Activated T-cell treated with anti-CD3 and anti-CD28 coated beads for 1 hour (primary cell): ENCODE data around the gene FNDC3B.
"Not testable (repeated sequence)": the region's sequence is repeated elsewhere in the genome, so short reads cannot be mapped to it uniquely, and the experiment has no call there.

Experiments
- DNase-seq: peaks from one replicate; pipeline ENCODE4 v3.0.0-alpha.2; 2020; ENCODE audit warnings: low read depth

Gene FNDC3B

DNA sequence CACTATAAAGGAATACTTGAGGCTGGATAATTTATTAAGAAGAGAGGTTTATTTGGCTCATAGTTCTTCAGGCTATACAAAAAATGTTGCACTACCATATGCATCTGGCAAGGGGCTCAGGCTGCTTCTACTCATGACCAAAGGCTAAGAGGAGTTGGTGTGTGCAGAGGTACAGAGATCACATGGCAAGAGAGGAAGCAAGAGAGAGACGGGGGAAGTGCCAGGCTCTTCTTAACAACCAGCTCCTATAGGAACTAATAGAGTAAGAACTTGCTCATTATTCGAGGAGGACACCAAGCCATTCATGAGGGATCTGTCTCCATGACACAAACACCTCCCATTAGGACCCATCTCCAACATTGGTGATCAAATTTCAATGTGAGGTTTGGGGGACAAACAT, 6.0 kb upstream of the FNDC3B start:
- no peak for DNase-seq

DNA sequence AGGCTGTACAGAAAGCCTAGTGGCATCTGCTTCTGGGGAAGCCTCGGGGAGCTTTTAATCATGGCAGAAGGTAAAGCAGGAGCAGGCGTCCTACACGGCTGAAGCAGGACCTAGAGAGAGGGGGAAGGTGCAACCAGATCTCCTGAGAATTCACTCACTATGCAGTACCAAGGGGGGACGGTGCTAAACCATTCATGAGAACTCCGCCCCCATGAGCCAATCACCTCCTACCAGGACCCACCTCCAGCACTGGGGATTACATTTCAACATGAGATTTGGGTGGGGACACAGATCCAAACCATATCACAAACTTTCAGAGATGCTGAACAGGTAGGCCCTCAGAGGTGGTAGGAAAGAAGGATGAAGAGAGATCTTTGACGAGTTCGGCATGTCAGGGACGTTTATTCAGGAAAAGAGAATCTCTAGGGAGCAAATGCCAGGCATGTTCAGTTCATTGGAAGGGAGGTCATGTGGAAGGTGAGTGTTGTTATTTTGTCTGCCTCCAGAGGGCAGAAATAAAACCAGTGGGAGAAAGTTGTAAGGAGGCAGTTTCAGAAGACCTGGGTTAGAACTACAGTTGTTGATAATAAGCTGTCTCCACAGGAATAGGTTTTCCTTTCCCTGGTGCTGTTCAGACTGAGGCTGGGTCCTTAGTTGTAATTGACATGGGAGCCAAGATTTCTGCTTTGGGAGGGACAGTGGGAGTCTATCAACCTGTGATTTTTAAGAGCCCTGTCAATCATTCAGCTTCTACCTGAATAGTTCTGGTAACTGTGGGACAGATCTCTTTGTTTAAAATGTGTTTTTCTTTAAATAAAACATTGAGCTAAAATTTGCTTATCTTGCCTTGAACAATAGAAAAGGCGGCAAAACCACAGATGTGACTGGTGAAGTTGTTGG, 4.3 kb upstream of the FNDC3B start:
- peak; percentile 5 for DNase-seq

DNA sequence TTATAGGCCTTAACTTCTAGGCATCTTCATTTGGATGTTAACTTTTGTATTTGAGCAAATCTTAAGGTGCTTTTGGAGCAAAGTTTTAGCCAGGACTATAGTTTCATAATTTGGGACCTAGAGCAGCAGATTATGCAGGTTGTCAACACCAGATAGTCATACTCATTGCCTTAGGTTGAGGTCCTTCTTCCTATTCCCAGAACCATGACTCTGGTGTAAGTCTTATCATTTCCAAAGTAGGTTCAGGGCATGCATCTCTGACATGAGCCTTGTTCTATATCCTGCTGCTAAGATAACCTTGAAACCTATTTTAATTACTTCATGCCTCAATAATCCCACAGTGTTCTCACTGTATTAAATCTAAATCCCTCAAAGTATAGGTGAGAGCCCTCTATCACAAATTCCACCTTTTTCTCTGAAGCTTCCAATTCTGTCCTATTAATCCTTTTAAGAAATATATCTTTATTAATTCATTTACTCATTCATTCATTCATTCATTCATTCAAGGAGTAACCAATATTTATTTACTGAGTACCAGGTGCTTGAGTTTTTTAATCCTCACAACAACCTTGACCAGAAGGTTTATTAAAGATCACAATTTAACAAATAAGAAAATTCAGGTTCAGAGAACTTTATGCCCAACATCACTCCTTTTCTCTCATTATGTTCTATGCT, 2.7 kb upstream of the FNDC3B start:
- DNase-seq = no peak

DNA sequence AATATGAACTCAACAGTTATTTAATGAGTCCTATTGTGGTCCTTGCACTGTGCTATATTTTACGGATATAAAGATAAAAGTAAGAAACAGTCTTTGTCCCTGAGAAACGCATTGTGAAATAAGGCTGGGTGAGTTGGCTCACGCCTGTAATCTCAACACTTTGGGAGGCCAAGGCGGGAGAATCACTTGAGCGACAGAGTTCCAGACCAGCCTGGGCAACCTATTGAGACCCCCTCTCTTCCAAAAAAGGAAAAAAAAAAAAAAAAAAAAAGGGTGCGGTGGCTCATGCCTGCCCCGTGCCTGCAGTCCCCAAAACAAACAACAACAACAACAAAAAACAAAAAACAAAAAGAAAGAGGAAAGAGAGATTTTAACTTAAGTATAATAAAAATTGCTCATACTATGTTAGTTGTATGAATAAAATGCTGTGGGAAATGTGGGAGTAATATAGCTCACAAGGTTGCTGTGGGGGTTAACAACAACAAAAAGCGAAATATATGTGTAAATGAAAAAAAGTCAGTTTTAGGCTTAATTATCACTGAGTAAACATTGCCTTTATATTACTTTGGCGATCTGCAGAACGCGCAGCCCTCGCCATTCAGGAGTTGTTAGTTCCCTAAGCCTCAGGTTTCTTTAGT, 461 bp upstream of the FNDC3B start:
- DNase-seq = no peak

DNA sequence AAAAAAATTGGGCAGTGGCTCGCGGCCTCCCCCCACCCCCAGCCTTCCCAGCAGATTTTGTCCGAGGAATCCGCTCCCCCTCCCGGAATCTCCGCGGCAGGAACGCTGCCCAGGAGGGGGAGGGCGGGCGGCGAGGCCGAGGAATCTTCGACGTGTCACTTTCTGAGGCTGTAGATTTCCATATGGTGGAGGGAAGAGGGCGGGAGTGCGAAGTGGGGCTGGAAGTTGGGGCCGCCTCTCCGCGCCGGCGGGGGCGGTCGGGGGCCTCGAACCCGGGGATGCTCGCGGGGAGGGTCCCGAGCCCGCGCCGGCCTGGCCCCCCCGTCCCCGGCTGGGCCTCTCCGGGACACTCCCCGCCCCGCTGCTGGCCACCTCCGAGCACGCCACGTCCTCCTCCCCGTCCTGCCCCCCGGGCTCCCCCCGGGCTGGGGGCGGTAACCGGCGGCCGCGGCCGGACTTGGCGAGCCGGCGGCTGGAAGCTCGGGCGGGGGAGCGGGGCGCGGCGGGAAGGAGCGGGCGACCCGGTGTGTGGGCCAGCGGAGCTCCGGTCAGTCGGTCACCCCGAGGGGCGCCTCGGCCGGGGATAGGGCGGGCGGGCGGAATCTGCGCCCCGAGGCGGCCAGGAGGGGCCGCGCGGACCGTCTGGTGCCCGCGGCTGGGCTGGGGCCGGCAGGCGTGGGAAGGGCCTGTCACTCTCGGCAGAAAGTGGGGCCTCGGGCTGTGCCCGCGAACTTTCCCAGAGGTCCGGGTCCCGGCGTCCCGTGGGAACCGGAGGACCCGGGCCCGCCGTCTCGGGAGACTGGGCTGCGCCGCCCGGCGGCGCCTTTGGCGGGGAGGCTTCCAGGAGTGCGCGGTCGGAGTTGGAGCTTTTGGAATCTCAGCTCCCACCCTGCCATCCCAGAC, 951 bp downstream of the FNDC3B start:
- peak; percentile 10 for DNase-seq

DNA sequence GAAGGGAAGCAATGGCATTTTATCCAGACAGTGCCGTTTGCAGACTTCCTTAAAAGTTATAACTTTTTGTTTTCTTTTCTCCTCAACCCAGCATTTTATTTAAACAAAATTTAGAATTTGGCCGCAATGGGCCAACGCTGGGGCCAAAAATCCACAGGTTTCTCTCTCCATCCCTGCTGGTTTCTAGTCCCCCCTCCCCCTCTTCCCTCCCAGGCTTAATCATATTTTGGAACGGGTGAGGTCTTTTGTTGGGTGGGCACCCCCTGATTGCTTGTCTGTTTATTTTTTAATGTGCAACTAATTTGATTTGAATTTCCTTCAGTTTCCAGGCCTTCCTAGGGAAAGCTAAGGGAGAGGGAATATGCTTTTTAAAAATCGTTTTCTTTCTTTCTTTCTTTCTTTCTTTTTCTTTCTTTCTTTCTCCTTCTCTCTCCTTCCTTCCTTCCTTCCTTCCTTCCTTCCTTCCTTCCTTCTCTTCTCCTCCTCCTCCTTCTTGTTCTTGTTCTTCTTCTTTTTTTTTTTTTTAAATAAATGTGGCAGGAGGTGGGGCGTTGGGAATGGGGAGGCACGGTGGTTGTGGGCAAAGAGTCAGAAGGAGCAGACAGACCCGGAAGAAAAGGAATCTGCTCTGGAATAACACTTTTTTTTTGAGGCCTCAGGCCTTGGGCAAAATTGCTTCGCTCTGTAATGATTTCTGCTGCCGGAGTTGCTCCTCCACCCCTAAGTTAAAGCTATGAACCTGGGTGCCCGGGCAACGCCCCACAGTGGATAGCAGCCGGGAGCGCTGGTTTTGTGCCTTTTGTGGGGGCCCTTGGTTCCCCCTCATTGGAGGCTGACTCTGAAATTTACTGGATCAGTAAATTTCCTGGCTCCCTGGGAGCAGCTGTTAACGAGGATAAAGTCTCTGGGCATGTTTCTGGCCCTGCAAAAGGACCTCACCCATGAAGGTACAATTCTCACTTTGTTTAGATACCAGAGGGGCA, 1.9 kb downstream of the FNDC3B start:
- no peak for DNase-seq

DNA sequence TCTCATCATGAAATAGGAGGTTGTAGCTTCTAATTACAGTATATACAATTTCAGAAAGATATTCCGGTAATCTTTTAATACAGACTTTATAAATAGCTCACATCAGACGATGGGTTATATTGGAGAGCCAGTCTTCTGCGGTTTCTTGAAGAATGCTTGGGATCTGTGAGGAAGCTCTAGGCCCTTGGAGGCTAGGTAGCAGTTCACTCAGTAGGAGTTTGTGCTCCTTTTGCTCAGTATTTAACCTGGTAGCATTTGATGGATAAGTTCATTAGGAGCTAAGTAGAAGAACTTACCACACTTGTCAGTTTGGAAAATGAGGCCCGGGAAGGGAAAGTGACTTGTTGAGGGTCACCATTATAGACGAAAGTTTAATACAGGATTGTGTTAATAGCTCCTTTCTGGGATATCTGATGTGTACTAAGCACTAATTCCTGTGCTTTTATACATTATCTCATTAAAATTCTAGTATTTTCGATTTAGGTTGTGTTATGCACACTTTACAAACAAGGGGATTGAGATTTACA, 2.8 kb downstream of the FNDC3B start:
- DNase-seq = no peak

DNA sequence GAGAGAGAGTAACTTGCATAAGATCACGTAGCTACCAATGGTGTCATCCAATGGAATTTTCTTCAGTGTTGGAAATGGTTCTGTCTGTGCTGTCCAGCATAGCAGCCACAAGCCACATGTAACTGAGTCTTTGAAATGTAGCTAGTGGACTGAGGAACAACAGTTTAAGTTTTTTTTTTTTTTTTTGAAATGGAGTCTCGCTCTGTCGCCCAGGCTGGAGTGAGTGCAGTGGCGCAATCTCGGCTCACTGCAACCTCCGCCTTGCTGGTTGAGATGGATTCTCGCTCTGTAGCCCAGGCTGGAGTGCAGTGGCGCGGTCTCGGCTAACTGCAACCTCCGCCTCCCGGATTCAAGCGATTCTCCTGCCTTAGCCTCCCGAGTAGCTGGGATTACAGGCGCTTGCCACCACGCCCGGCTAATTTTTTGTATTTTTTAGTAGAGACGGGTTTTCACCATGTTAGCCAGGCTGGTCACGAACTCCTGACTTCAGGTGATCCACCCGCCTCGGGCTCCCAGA, 3.3 kb downstream of the FNDC3B start:
- DNase-seq = not testable (repeated sequence)

DNA sequence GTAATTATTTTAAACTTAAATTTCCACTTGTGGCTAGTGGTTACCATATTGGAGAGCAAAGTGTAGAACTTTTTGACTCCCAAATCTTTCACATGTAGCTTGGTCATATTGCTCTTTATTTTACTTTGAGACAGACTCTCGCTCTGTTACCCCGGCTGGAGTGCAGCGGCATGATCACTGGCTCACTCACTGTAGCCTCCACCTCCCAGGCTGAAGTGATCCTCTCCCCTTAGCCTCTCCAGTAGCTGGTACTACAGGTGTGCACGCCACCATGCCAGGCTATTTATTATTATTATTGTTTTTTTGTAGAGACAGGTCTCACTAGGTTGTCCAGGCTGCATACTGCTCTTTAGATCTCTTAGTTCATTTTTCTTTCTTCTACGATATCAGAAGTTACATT, 3.9 kb downstream of the FNDC3B start:
- DNase-seq = no peak

DNA sequence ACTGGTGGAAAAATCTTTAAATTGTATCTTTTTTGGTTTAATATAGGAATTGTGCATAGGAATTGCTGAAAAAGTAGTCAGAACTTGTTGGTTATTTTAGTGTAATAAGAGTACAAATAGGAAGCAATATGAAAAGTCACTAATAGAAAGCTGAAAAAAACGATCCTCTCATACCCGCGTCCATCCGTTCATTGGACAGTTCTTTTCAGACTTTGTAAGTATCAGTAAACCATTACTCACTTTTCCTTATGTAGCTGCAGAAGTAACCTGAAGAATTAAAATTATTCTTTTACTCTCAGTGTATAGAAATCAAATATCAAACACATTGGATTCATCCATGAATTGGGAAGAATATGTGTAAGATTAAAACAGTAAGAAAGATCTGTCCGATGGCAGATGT, 4.4 kb downstream of the FNDC3B start:
- DNase-seq = no peak

DNA sequence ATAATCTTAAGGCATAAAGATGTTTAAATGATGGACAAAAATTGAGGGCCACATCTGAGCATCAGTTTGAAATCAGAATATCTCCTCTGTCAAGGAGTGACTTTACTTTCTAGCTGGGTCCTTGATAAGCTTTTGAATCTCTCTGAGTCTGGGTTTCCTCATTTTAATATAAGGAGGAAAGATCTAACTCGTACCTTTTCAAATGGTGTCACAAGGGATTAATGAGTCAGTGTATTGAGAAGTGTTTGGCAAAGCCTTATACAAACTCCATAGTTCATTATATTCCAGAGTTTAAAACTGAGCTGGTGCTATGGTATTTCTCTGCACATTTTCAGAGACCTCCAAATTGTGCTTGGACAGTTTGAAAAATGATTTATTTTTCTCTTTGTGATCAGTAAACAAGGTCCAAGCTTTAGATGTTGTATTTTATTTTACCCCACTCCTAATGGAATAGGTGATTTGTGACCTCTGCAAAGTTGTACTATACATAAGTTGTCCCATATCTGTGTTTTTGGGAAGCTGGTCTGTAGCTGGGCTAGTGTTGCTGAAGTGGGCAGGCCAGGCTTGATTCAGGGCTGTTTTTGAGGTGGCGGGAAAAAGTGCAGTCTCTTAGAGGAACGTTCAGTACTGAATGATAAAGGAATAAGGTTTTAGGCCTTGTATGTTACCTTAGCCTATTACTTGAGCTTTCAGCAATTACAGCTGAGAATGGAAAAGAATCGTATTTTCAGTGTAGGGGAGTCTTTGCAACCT, 5.6 kb downstream of the FNDC3B start:
- DNase-seq = no peak

DNA sequence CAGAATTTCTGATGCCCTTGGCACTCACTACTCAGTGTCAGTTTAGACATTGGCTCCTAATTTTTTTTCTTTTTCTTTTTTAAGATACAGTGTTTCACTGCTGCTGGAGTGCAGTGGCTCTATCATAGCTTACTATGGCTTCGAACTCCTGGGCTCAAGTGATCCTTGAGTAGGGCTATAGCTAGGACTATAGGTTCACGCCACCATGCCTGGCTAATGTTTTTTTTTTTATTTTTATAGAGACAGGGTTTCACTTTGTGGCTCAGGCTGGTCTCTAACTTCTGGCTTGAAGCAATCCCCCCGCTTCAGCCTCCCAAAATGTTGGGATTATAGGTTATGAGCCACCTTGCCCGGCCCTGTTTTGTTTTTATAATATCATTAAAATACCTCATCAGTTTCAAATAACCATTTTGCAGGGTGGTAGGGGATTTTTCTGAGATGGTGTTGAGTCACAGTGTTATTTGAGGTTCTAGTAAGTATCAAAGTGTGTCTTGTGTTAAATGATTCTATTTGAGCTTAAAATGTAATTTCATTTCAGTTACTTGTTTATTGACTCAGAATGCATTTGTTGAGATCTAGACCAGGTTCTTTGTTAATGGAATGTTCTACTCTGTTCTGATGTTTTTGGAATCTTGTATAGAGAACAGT, 7.0 kb downstream of the FNDC3B start:
- DNase-seq = no peak

DNA sequence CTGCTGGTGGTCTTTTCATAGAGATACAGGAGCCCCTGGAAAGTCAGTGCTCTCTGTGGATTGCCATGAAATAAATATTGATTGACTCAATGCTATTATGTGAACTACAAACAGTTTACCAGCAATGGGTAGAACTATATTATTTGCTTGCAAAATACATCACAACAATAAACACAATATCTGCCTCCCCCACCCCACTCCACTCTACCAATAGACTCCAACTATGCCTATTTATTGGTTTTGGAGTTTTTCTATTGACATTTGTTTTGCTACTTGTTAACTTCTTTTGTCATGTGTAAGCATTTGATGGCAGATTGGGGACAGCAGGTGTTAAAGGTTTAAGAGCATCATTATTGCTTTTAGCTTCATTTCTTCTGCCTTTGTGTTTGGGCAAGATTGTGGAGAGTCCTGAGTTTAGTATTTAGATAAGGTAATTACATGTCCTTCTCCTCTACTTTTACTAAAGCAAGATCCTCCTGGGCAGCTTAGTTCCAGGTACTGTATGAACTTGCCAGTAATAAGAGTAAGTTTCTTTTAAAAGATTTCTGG, 8.3 kb downstream of the FNDC3B start:
- no peak for DNase-seq

DNA sequence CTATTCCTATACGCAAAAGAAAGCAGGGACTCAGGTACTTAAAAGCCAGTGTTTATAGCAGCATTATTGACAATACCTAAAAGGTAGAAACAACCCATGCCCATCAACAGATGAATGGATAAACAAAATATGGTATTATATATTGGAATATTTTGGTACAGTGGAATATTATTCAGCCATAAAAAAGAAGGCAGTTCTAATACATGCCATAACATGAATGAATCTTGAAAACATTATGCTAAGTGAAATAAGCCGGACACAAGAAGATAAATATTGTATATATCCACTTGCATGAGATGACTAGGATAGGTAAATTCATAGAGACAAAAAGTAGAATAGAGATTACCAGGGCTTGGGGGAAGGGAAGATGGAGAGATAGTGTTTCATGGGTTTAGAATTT, 9.2 kb downstream of the FNDC3B start:
- DNase-seq = no peak

DNA sequence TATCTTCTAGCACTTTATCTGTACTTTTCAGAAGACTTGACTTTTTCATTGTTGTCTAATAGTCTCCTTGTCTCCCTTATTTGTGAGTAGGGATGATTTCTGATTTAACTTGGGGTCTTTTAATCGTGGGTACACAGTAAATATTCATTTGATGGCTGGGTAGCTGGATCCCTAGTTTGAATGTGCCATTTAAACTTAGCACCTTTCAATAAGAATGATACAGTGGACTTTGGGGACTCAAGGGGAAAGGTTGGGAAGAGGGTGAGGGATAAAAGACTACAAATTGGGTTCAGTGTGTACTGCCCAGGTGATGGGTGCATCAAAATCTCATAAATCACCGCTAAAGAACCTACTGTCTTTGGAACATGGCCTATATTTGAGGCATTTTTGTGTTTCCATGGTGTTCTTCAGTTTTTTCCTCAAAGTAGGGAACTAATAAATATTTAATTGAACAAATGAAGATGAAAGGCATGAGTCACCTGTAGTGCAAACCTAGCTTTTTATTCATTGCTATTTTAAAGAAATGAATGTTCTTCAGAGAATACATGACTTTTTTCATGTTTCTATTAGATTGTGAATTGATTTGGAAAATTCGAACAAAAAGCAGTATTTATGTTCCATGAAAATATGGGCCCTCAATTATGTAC, 12.1 kb downstream of the FNDC3B start:
- DNase-seq = no peak

DNA sequence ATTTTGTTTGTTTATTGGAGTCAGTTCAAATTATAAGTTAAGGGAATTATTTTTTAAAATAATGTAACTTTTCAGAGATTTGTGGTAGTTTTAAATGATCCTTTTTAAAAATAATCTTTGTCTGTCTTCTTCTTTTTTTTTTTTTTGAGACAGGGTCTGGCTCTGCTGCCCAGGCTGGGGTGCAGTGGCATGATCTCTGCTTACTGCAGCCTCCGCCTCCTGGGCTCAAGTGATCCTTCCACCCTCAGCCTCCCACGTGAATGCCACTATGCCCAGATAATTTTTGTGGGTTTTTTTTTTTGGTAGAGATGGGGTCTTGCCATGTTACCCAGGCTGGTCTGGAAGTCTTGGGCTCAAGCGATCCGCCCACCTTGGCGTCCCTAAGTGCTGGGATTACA, 12.6 kb downstream of the FNDC3B start:
- DNase-seq = no peak

DNA sequence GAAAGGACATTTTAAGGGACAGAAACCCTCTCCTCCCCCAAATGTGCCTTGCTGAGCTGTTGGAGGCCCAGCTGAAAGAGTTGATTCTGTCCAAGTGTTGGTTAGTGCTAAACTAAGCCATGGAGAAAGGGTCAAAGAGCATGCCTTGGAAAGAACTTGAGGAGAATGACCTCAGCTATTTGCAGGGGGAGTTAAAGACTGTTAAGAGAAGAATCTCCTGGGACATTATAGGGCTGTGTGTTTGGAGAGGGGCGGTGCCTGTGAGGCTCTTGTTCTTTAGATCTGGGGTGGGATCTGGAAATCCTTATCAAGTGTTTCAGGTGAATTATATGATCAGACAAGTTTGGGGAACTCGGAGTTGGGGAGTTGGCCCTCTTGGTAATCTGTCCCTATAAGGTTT, 13.0 kb downstream of the FNDC3B start:
- no peak for DNase-seq

DNA sequence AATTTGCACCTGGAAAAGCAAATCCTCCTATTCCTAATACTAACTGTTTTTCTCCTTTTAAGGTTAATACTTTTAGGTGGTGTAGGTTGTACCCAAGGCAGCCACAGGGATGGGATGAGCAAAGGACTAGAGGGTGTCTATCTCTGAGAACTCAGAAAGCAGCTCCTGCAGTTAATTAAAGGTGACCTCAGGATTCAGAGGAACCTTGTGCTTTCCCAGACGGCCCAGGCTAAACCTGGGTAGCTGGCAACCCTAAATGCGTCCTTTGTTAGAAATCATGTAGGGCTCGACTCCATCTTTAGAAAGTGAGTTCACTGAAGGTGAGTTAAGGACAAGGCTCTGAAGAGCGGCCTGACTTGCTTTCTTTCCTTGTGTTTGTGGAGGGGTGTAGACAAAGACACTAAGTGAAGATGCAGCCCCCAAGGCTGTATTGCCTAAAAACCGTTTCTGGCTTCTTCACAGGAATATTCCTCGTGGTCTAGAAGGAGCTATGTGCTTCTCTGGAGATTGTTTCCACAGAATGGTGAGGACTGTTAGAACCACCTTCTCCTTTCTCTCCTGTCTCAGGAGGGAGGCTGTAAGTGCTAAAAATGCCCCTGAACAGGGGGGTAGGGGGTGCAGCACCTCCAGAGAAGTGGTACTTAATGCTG, 14.9 kb downstream of the FNDC3B start:
- no peak for DNase-seq
